ENCODE data around the gene HOXA13. TPM values are rescaled to one million over a fixed set of nuclear protein-coding genes. Genes with fewer than 3 reads are reported as not detected.

Gene HOXA13
- polyA plus RNA-seq, 1 experiment = 4.6 TPM

DNA sequence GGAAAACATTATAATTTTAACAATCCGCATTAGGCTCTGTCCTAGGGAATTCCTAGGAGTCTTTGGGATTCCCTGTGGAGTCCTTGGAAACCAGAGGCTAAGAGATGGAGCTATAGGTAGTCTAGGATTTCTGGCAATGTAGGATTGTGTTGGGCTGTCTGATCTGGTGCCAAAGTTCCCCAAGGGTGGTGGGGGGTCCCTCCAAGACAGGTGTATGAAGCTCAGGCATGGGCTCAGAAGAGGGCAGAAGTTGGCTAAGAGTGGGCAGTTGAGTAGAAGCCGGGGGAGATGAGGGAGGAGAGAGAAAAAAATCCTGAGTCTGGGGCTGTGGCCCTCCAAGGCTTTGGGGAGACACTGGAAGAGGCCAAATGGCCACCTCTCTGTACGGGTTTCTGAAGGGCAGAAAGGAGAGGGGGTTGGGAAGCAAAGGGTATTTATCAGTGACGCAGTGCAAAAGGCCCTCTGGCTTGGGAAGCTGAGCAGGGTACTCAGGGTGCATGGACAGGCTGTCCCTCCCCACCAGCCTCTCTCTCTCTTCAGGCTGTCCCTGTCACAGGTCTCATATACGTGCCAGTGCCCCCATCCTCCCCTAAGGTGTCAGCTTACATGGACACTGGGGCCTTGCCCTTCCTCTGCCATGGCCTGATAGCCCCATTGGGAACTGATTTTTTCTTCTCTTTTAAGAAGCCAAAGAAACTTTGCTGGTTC, 53.2 kb downstream of the HOXA13 start:
- DNase-seq (ENCODE audit: low read depth) = no peak
- no peaks in the 10 kb centered on the region for H3K27me3 ChIP-seq (ENCODE audit: control insufficient read depth, insufficient read depth, low read length)
- H3K36me3 ChIP-seq (ENCODE audit: control insufficient read depth, insufficient read depth, low read length) = peaks cover 1% of the 10 kb centered on the region; the same call in 1 of the 2 replicates
- H3K4me3 ChIP-seq (ENCODE audit: low read depth, low read length) = no peak overlapping the region
- no peak for TF ChIP-seq CTCF (IDR thresholded peaks at IDR 0.05; ENCODE audit: insufficient read depth, low read depth, low read length)
- ChIA-PET POLR2A (no interaction called here), CTCF (interaction anchor here (0.8 to 3.2 kb wide), 4 partner anchors 14 to 751 kb away, joined by 3 to 10 read pairs (median 3); no protein-coding TSS in a partner anchor)

DNA sequence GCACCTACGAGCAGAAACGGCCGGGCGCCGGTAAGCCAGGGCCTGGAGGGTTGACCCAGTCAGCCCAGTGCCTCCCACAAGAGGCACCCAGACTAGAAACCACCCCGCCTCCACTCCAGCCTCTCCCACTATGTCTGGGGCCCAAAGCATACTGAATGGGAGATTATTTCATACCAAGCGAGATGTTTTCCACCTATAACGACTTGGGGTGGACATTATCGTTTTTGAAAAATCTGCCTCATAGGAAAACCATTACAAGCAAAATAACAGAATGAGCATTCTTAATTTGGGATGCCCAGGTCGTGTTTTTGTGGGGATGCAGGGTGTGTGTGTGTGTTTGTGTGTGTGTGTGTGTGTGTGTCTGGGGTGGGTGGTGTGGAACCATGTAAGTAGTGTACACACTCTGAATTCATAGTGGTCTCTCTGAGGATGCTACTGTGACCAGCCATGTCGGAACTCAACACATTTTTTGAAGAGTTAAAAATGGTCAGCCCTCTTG, 53.9 kb downstream of the HOXA13 start:
- POLR2A ChIA-PET = no interaction called here
- Histone ChIP-seq H3K36me3 (ENCODE audit: control insufficient read depth, insufficient read depth, low read length) (peaks cover 1% of the 10 kb centered on the region; the same call in 1 of the 2 replicates), H3K27me3 (ENCODE audit: control insufficient read depth, insufficient read depth, low read length) (no peaks in the 10 kb centered on the region), H3K4me3 (ENCODE audit: low read depth, low read length) (no peak overlapping the region)
- CTCF ChIA-PET = interaction anchor here (0.8 to 3.4 kb wide), 6 partner anchors 15 to 750 kb away, joined by 3 to 43 read pairs (median 6); no protein-coding TSS in a partner anchor
- DNase-seq (ENCODE audit: low read depth) = no peak
- no peak for TF ChIP-seq CTCF (IDR thresholded peaks at IDR 0.05; ENCODE audit: insufficient read depth, low read depth, low read length)

- ChIA-PET CTCF (interaction anchor here (0.5 to 5.9 kb wide), 10 partner anchors 11 to 1279 kb away, joined by 3 to 59 read pairs (median 4); partner anchors contain the start of gene HOXA7), POLR2A (no interaction called here)
- DNase-seq (ENCODE audit: low read depth) = no peak
- no peaks in the 10 kb centered on the region for H3K27me3 ChIP-seq (ENCODE audit: control insufficient read depth, insufficient read depth, low read length)
- H3K4me3 ChIP-seq (ENCODE audit: low read depth, low read length) = no peak overlapping the region
- TF ChIP-seq CTCF (IDR thresholded peaks at IDR 0.05; ENCODE audit: insufficient read depth, low read depth, low read length) = no peak
- peaks cover 1% of the 10 kb centered on the region; the same call in 1 of the 2 replicates for H3K36me3 ChIP-seq (ENCODE audit: control insufficient read depth, insufficient read depth, low read length)
These were observed 54.6 kb downstream of the HOXA13 start for GRCh38 chr7:27145165-27145913.

GRCh38 chr7:27144781-27145164, 55.1 kb downstream of the HOXA13 start:
- ChIA-PET CTCF (interaction anchor here (0.9 to 5.9 kb wide), 18 partner anchors 11 to 469 kb away, joined by 3 to 59 read pairs (median 4); partner anchors contain the start of genes HOXA4 and HOXA7), POLR2A (no interaction called here)
- TF ChIP-seq CTCF (IDR thresholded peaks at IDR 0.05; ENCODE audit: insufficient read depth, low read depth, low read length) = no peak
- peaks cover 1% of the 10 kb centered on the region; the same call in 1 of the 2 replicates for H3K36me3 ChIP-seq (ENCODE audit: control insufficient read depth, insufficient read depth, low read length)
- no peak for DNase-seq (ENCODE audit: low read depth)
- H3K27me3 ChIP-seq (ENCODE audit: control insufficient read depth, insufficient read depth, low read length) = no peaks in the 10 kb centered on the region
- H3K4me3 ChIP-seq (ENCODE audit: low read depth, low read length) = no peak overlapping the region

Small RNA genes lying within 50 kb of the gene (small RNA-seq; reads per million reads assigned to genes)
- gene AC004080.5 (ENCODE audit: insufficient read length, low read depth, low replicate concordance) = not detected
- not detected for gene RF02140 (ENCODE audit: insufficient read length, low read depth, low replicate concordance)
- not detected for gene RF02141 (ENCODE audit: insufficient read length, low read depth, low replicate concordance)

Other genes with a start within 250 kb of the HOXA13 start
- 0.91 and 1.0 TPM in 2 replicates for gene HOXA1, start 104.1 kb downstream of the HOXA13 start, polyA plus RNA-seq (2011; rRNA removed)
- 0.09 and 0.13 TPM in 2 replicates for gene HOXA2, start 97.4 kb downstream of the HOXA13 start, polyA plus RNA-seq (2011; rRNA removed)
- 1.2 and 1.3 TPM in 2 replicates for gene HOXA4, start 69.3 kb downstream of the HOXA13 start, polyA plus RNA-seq (2011; rRNA removed)
- 1.2 and 1.7 TPM in 2 replicates for gene HOXA5, start 56.4 kb downstream of the HOXA13 start, polyA plus RNA-seq (2011; rRNA removed)
- gene HOXA6, start 52.3 kb downstream of the HOXA13 start, polyA plus RNA-seq (2011; rRNA removed) = 0.45 and 0.77 TPM in 2 replicates
- gene HOXA3, start 47.5 kb downstream of the HOXA13 start, polyA plus RNA-seq (2011; rRNA removed) = 0.09 and 0.15 TPM in 2 replicates
- 3.8 and 4.4 TPM in 2 replicates for gene HOXA7, start 43.4 kb downstream of the HOXA13 start, polyA plus RNA-seq (2011; rRNA removed)
- 12.6 and 15.0 TPM in 2 replicates for gene HOXA9, start 34.6 kb downstream of the HOXA13 start, polyA plus RNA-seq (2011; rRNA removed)
- 54.7 and 59.6 TPM in 2 replicates for gene HOXA10, start 25.8 kb downstream of the HOXA13 start, polyA plus RNA-seq (2011; rRNA removed)
- 27.7 and 34.0 TPM in 2 replicates for gene HOXA11, start 14.9 kb downstream of the HOXA13 start, polyA plus RNA-seq (2011; rRNA removed)
- not detected in 2 replicates for gene EVX1, start 42.7 kb upstream of the HOXA13 start, polyA plus RNA-seq (2011; rRNA removed)

Data from BJ (cell line).